Spleen (tissue), 11 donors: ENCODE results near the gene RARRES2. TPM values are rescaled to one million over a fixed set of nuclear protein-coding genes. Genes with fewer than 3 reads are reported as not detected.

Source experiments
- DNase-seq: peaks from one replicate; pipeline ENCODE4 v3.0.0-alpha.2; 2020
- H3K27ac ChIP-seq, 8 donors: fragments of 200-600 bp; sonication (generic) in 7 of 8; 1 replicate in 4 of 8; 2 replicates in 4 of 8; pipeline versions ENCODE4 v1.5.0 to v1.8.0; 2016 to 2021; ENCODE audit warnings: inconsistent platforms in 4 of 8, mild to moderate bottlenecking in 4 of 8, moderate library complexity in 1 of 8
- H3K27me3 ChIP-seq, 7 donors: fragments of 200-600 bp; sonication (generic) in 6 of 7; replicated peaks in 1 of 7; 1 replicate in 4 of 7; 2 replicates in 3 of 7; pipeline versions ENCODE4 v1.5.0 to v1.8.0; 2016 to 2021; ENCODE audit warnings: inconsistent platforms in 3 of 7, mild to moderate bottlenecking in 1 of 7
- H3K36me3 ChIP-seq, 6 donors: fragments of 200-600 bp; sonication (generic) in 5 of 6; 1 replicate in 4 of 6; 2 replicates in 2 of 6; pipeline versions ENCODE4 v1.5.0 to v1.8.0; 2016 to 2021; ENCODE audit warnings: inconsistent platforms in 2 of 6
- H3K4me1 ChIP-seq, 6 donors: fragments of 200-600 bp; sonication (generic) in 5 of 6; 1 replicate in 3 of 6; 2 replicates in 3 of 6; pipeline versions ENCODE4 v1.5.0 to v1.8.0; 2016 to 2021; ENCODE audit warnings: inconsistent platforms in 3 of 6
- H3K4me3 ChIP-seq, 8 donors: fragments of 200-600 bp; sonication (generic) in 7 of 8; 1 replicate in 4 of 8; 2 replicates in 4 of 8; pipeline versions ENCODE4 v1.5.0 to v1.8.0; 2016 to 2021; ENCODE audit warnings: inconsistent platforms in 4 of 8, mild to moderate bottlenecking in 4 of 8, moderate library complexity in 2 of 8
- H3K9me3 ChIP-seq, 8 donors: fragments of 200-600 bp; sonication (generic) in 7 of 8; 1 replicate in 4 of 8; 2 replicates in 4 of 8; pipeline versions ENCODE4 v1.5.0 to v1.8.0; 2016 to 2021; ENCODE audit warnings: inconsistent platforms in 4 of 8
- POLR2A ChIP-seq, 3 donors: fragments of 450-650 bp; IDR thresholded peaks; one replicate each; pipeline ENCODE4 v1.5.1; 2017; ENCODE audit warnings: antibody characterized with exemption in 3 of 3, mild to moderate bottlenecking in 1 of 3
- POLR2AphosphoS5 ChIP-seq, 3 donors: sonication (generic); formaldehyde crosslinking; IDR thresholded peaks; one replicate each; pipeline ENCODE4 v1.5.1; 2017; ENCODE audit warnings: antibody characterized with exemption in 3 of 3
- WGBS, 5 donors: extraction: QIAGEN DNeasy Blood & Tissue Kit in 3 of 5; methylation state at CpG; one replicate each; pipeline versions ENCODE4 v1.1.5 to v1.1.7; 2013 to 2018; 5-methylcytosine and 5-hydroxymethylcytosine counted together
- intact Hi-C: fragments of 100-400 bp; cut with DNase I; formaldehyde crosslinking; loops from one replicate; pipeline ENCODE4 v1.15.0; 2023; ENCODE audit warnings: low total_unique reads
- polyA plus RNA-seq, 3 donors: library from polyadenylated mRNA; stranded (reverse); fragments of 200-250 nt; gene quantifications; one replicate each; pipeline ENCODE4 v1.2.1, GENCODE V29; 2013
- total RNA-seq, 7 donors: library from RNA; depleted of rRNA in 3 of 7; stranded (reverse); fragments of >200 nt in 3 of 7; fragmentation: NEBNext Ultra II Directional in 4 of 7; extraction: Animal tissue kit (Norgen Biotek cat#: 25700) in 4 of 7; gene quantifications; one replicate each; pipeline versions ENCODE4 v1.1.0 to v1.2.1, GENCODE V29; 2016 to 2021
- TF ChIP-seq, protein P1 (sequence below), 11 experiments: fragments of 200-600 bp in 7 of 11; fragments of 450-650 bp in 4 of 11; sonication (generic) in 4 of 11; IDR thresholded peaks in 8 of 11; conservative IDR thresholded peaks in 3 of 11; 1 replicate in 7 of 11; 2 replicates in 4 of 11; pipeline versions ENCODE4 v1.4.0 to v1.8.0; 2016 to 2021; ENCODE audit warnings: antibody characterized with exemption in 11 of 11, inconsistent platforms in 4 of 11, mild to moderate bottlenecking in 1 of 11
- donor health status: healthy with polysubstance abuse.
- donor health status: DM: no; HTN: no; CAD: no; lungs with moderate emphysema.
- donor health status: DM: no; HTN: no; CAD: no.
- donor health status: Bipolar disorder and iron deficiency.
- donor health status: healthy.
- donor health status: DM: no; HTN: no; CAD: no.
- donor health status: DM: yes; HTN: yes; CAD: no.

The RARRES2 gene
- total and polyA plus RNA-seq, 10 donors, result 39.7 to 292 (median 105) TPM

DNA sequence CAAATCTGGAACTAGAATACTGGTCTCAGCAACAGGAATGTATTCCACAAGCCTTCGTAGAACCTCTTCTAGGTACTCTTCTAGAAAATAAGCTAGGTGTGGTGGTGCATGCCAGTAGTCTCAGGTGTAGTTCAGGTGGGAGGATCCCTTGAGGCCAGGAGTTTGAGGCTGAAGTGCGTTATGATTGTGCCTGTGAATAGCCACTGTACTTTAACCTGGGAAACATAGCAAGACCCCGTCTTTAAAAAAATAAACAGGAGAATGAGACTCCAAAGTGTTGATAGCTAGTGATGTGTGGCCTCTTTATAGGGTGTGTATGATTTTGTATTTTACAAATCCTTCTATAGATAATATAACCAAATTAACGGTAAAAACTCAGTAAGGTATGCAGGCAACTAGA is 36.2 kb upstream of the RARRES2 start:
- DNase-seq, result no peak
- Histone ChIP-seq H3K27ac (peak overlapping the region; percentile 51 to 97 (median 93)), H3K27me3 (no peaks in the 10 kb centered on the region), H3K4me3 (no peak overlapping the region), H3K9me3 (no peaks in the 10 kb centered on the region), H3K36me3 (peaks cover 0 to 23% (median 16%) of the 10 kb centered on the region in 6 donors), H3K4me1 (peaks cover 21 to 92% (median 64%) of the 10 kb centered on the region in 6 donors)
- WGBS, 5 donors, result 52 to 61% (median 61%) methylated on average over 4 of the region's 4 CpGs
- TF ChIP-seq POLR2A (IDR thresholded peaks at IDR 0.05) (no peak), POLR2AphosphoS5 (IDR thresholded peaks at IDR 0.05) (no peak)
- TF ChIP-seq, protein P1, sequence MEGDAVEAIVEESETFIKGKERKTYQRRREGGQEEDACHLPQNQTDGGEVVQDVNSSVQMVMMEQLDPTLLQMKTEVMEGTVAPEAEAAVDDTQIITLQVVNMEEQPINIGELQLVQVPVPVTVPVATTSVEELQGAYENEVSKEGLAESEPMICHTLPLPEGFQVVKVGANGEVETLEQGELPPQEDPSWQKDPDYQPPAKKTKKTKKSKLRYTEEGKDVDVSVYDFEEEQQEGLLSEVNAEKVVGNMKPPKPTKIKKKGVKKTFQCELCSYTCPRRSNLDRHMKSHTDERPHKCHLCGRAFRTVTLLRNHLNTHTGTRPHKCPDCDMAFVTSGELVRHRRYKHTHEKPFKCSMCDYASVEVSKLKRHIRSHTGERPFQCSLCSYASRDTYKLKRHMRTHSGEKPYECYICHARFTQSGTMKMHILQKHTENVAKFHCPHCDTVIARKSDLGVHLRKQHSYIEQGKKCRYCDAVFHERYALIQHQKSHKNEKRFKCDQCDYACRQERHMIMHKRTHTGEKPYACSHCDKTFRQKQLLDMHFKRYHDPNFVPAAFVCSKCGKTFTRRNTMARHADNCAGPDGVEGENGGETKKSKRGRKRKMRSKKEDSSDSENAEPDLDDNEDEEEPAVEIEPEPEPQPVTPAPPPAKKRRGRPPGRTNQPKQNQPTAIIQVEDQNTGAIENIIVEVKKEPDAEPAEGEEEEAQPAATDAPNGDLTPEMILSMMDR (IDR thresholded peaks at IDR 0.05 in 8 of 11, conservative IDR thresholded peaks at IDR 0.05 in 3 of 11), result no peak
- intact Hi-C loops, result no loop called here

DNA sequence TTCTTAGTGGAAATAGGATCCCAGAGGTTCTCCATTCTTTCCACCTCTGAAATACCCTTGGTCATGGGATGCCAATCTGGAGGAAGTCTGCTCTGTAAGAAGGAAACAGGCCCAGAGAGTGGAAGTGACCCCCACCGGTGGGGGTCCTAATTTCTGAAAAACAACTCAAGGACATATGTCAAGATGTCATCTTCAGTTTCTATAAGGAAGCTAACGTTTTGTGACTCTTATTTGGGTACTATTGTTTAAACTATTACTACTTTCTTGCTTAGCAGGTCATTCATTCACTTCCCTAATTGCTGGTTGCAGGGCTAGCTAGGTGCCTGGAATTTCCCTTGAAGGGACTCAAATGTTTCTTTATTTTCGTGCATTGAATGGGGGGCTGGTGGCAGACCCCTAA is 35.8 kb upstream of the RARRES2 start:
- no peaks in the 10 kb centered on the region for H3K27me3 ChIP-seq
- 10 to 20% (median 17%) methylated on average over 3 of the region's 3 CpGs for WGBS, 5 donors
- DNase-seq, result no peak
- TF ChIP-seq, protein P1 (IDR thresholded peaks at IDR 0.05 in 8 of 11, conservative IDR thresholded peaks at IDR 0.05 in 3 of 11), result no peak
- TF ChIP-seq POLR2AphosphoS5 (IDR thresholded peaks at IDR 0.05), result no peak
- no peak for TF ChIP-seq POLR2A (IDR thresholded peaks at IDR 0.05)
- no peaks in the 10 kb centered on the region for H3K9me3 ChIP-seq
- H3K4me1 ChIP-seq, result peaks cover 21 to 92% (median 64%) of the 10 kb centered on the region in 6 donors
- H3K27ac ChIP-seq, result peak overlapping the region; percentile 51 to 97 (median 93)
- H3K4me3 ChIP-seq, result no peak overlapping the region
- intact Hi-C loops, result no loop called here
- peaks cover 0 to 28% (median 21%) of the 10 kb centered on the region in 6 donors for H3K36me3 ChIP-seq

DNA sequence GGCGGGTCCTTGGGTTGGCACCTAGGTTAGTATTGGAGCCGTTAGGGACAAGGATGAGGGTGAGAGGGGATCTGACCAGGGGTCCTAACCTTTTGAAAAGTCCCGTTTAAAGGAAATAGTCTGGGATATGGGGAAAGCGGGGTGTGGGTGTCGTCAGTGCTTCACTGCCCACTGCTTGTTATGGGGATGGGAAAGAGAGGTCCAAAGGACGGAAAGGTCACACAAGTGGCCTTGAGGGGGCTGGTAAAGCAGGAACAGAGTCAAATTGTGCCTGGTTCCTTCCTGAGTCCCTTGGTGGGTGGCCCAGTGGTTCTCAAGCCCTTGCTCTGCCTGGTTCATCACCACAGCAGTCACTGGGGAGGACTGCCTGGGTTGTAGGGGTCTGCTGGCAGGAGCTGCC is 35.1 kb upstream of the RARRES2 start:
- no peak for DNase-seq
- WGBS, 5 donors, result 51 to 74% (median 64%) methylated on average over 6 of the region's 6 CpGs
- no peaks in the 10 kb centered on the region for H3K9me3 ChIP-seq
- no peak overlapping the region for H3K4me3 ChIP-seq
- peaks cover 0 to 34% (median 27%) of the 10 kb centered on the region in 6 donors for H3K36me3 ChIP-seq
- intact Hi-C loops, result no loop called here
- TF ChIP-seq POLR2AphosphoS5 (IDR thresholded peaks at IDR 0.05) (no peak), POLR2A (IDR thresholded peaks at IDR 0.05) (no peak)
- TF ChIP-seq, protein P1 (IDR thresholded peaks at IDR 0.05 in 8 of 11, conservative IDR thresholded peaks at IDR 0.05 in 3 of 11), result no peak
- no peaks in the 10 kb centered on the region for H3K27me3 ChIP-seq
- H3K27ac ChIP-seq, result peak overlapping the region in 7 of 8 donors; percentile 6 to 97 (median 92)
- H3K4me1 ChIP-seq, result peaks cover 21 to 93% (median 65%) of the 10 kb centered on the region in 6 donors

DNA sequence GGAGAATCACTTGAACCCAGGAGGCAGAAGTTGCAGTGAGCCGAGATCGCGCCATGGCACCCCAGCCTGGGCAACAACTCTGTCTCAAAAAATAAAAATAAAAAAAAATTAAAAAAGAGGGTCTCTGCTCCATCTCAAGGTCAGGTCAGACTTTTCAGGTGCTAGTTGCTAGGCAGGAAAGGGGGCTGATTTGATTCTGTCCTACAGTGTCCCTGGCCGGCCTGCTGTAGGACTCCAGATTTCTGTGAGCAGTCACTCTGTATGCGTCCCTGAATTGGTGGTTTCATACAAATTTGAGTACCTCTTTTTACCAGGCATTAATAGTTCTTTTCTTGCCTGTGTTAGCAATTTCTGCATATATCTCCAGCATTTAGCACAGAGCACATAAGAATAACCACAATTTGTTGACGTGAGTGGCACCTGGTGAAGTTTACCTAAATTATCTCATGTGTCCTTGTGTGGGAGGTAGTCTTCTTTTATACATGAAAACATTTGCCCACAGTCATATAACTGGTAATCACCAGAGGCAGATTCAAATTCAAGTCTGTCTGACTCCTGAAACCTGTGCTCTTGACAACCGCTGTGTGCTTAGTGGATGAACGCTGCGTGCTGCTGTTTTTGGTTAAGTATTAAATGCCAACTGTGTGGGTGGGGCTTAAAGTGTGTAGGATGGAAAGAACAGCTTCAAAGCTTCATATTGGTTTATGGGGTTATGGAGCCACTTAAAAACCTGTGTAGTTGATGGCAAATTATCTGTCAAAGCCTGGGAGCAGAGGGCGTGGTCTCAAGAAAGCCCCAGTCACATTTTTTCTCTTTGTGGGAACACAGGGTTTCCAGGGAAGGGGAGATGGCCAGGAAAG is 34.5 kb upstream of the RARRES2 start:
- H3K4me1 ChIP-seq, result peaks cover 21 to 93% (median 69%) of the 10 kb centered on the region in 6 donors
- H3K4me3 ChIP-seq, result no peak overlapping the region
- H3K27me3 ChIP-seq, result no peaks in the 10 kb centered on the region
- no peak for TF ChIP-seq POLR2A (IDR thresholded peaks at IDR 0.05)
- TF ChIP-seq, protein P1 (IDR thresholded peaks at IDR 0.05 in 8 of 11, conservative IDR thresholded peaks at IDR 0.05 in 3 of 11), result no peak
- no peak for TF ChIP-seq POLR2AphosphoS5 (IDR thresholded peaks at IDR 0.05)
- no peak for DNase-seq
- peaks cover 0 to 41% (median 34%) of the 10 kb centered on the region in 6 donors for H3K36me3 ChIP-seq
- H3K27ac ChIP-seq, result peak overlapping the region in 7 of 8 donors; percentile 6 to 97 (median 92)
- H3K9me3 ChIP-seq, result no peaks in the 10 kb centered on the region
- 69 to 77% (median 75%) methylated on average over 10 of the region's 10 CpGs for WGBS, 5 donors
- intact Hi-C loops, result no loop called here
